Adipose tissue (tissue), 3 donors: ENCODE measurements around the gene SRSF6. TPM values are rescaled to one million over a fixed set of nuclear protein-coding genes. Genes with fewer than 3 reads are reported as not detected.
A peak's percentile ranks its signal among the peaks of the same experiment; 100 is the strongest.
"Not testable (repeated sequence)": the region's sequence is repeated elsewhere in the genome, so short reads cannot be mapped to it uniquely, and the experiment has no call there.

Source experiments
- H3K27ac ChIP-seq: one replicate; pipeline ENCODE4 v1.5.1; 2013; ENCODE audit warnings: low read depth, low read length
- WGBS, 3 donors: extraction: QIAGEN DNeasy Blood & Tissue Kit; methylation state at CpG; one replicate each; pipeline ENCODE4 v1.1.7; 2013; 5-methylcytosine and 5-hydroxymethylcytosine counted together
- polyA plus RNA-seq, 3 donors: library from polyadenylated mRNA; stranded (reverse); fragments of 200-250 nt; gene quantifications; one replicate each; pipeline ENCODE4 v1.2.3, GENCODE V29; 2013
- donor health status: healthy with polysubstance abuse.
- donor health status: Bipolar disorder and iron deficiency.
- donor health status: healthy.

SRSF6 gene
- polyA plus RNA-seq: 10 to 100 TPM; 48.9 to 85.4 (median 54.7) TPM

- 0 to 1% (median 0%) methylated on average over 98 to 101 of the region's 101 CpGs for WGBS, 3 donors
Observed at GRCh38 chr20:43457640-43458421, at the start of gene SRSF6. Gene SRSF6, plus strand, starts transcription at chr20:43457896. Its CDS starts 138 bp downstream, at chr20:43458034.

GRCh38 chr20:43408848-43409576, 48.7 kb upstream of the SRSF6 start:
- H3K27ac ChIP-seq: no peak overlapping the region
- WGBS, 3 donors: 22 to 25% (median 24%) methylated on average over 11 of the region's 11 CpGs

More at GRCh38 chr20:43457640-43458421, at the start of gene SRSF6:
- H3K27ac ChIP-seq: peak within 1 kb of the TSS; percentile 99

GRCh38 chr20:43409577-43409913, 48.2 kb upstream of the SRSF6 start:
- WGBS, 3 donors: 61 to 78% (median 76%) methylated on average over 2 of the region's 2 CpGs
- H3K27ac ChIP-seq: no peak overlapping the region

- WGBS, 3 donors: 66 to 80% (median 74%) methylated on average over 12 of the region's 12 CpGs
- no peak overlapping the region for H3K27ac ChIP-seq
Observed at GRCh38 chr20:43415661-43416430, 41.9 kb upstream of the SRSF6 start.

GRCh38 chr20:43416591-43417228, 41.0 kb upstream of the SRSF6 start:
- 92 to 95% (median 92%) methylated on average over 6 of the region's 6 CpGs for WGBS, 3 donors

GRCh38 chr20:43420192-43420591, 37.5 kb upstream of the SRSF6 start:
- H3K27ac ChIP-seq: no peak overlapping the region

More at GRCh38 chr20:43416591-43417228, 41.0 kb upstream of the SRSF6 start:
- H3K27ac ChIP-seq: no peak overlapping the region

GRCh38 chr20:43420913-43421312, 36.8 kb upstream of the SRSF6 start:
- H3K27ac ChIP-seq: not testable (repeated sequence)
- WGBS, 3 donors: 67 to 87% (median 85%) methylated on average over 7 of the region's 7 CpGs

- H3K27ac ChIP-seq: no peak overlapping the region
- WGBS, 3 donors: 75 to 88% (median 81%) methylated on average over 5 of the region's 5 CpGs
Observed at GRCh38 chr20:43426172-43426571, 31.5 kb upstream of the SRSF6 start.

- WGBS, 3 donors: 49 to 62% (median 57%) methylated on average over 10 of the region's 10 CpGs
Observed at GRCh38 chr20:43430265-43431133, 27.2 kb upstream of the SRSF6 start.

GRCh38 chr20:43431134-43431519, 26.6 kb upstream of the SRSF6 start:
- 51 to 76% (median 75%) methylated on average over 7 of the region's 7 CpGs for WGBS, 3 donors
- H3K27ac ChIP-seq: no peak overlapping the region

More at GRCh38 chr20:43430265-43431133, 27.2 kb upstream of the SRSF6 start:
- no peak overlapping the region for H3K27ac ChIP-seq

- no peak overlapping the region for H3K27ac ChIP-seq
- 67 to 76% (median 69%) methylated on average over 1 of the region's 1 CpG for WGBS, 3 donors
Observed at GRCh38 chr20:43432498-43432897, 25.2 kb upstream of the SRSF6 start.

- WGBS, 3 donors: 82 to 88% (median 87%) methylated on average over 4 of the region's 4 CpGs
- no peak overlapping the region for H3K27ac ChIP-seq
Observed at GRCh38 chr20:43433250-43433854, 24.3 kb upstream of the SRSF6 start.

GRCh38 chr20:43434565-43434964, 23.1 kb upstream of the SRSF6 start:
- H3K27ac ChIP-seq: no peak overlapping the region
- WGBS, 3 donors: 88 to 96% (median 92%) methylated on average over 6 of the region's 6 CpGs

- WGBS, 3 donors: 79 to 87% (median 84%) methylated on average over 7 of the region's 7 CpGs
- H3K27ac ChIP-seq: no peak overlapping the region
Observed at GRCh38 chr20:43438578-43439316, 18.9 kb upstream of the SRSF6 start.

- H3K27ac ChIP-seq: no peak overlapping the region
- 82 to 84% (median 83%) methylated on average over 7 of the region's 7 CpGs for WGBS, 3 donors
Observed at GRCh38 chr20:43440531-43440930, 17.2 kb upstream of the SRSF6 start.

- 38 to 51% (median 49%) methylated on average over 5 of the region's 5 CpGs for WGBS, 3 donors
- no peak overlapping the region for H3K27ac ChIP-seq
Observed at GRCh38 chr20:43442282-43442880, 15.3 kb upstream of the SRSF6 start.
